NCI-H524 treated with DMSO at 0.1 percent for 48 hours (cell line): Measurements from ENCODE around the gene ZNF516.

Source experiments
- DNase-seq: peaks from one replicate; lab custom pipeline; 2025; lab: John Stamatoyannopoulos, UW

ZNF516 gene

DNA sequence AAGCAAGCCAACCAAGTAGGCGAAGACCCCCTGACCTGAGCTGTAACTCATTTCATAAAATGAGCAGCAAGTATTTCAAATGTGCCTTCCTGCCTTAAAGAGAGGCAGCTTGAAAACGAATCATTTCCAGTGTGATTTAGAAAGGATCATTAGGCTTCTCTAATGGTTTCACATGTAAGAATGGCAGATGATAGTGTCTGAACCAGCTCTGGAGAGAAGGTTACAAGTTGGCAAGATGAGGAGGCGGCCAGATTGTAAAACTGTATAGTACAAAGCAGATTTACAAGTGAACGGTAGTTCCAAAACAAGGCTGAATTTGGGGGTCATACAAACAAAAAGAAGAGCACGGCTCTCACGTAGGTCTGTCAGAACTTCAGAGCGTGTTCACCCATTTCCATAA is 132.4 kb downstream of the ZNF516 start:
- no peak for DNase-seq

DNA sequence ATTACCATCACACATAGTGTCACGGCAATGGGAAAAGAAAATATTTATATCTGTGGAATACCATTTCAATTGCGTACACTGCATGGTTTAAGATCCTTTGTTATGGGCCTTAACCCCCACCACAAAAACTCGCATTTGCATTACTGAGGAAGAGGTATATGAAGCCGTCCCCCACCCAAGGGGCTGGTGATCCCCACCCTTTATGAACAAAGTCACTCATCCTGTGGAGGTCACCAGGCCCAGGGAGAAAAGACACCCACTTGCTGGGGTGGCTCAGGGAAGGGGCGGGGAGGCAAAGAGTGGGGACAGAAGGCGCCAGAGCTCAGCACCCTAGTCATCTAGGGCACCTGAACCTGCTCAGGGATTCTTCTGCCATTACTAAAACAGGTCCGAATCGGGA is 133.8 kb downstream of the ZNF516 start:
- DNase-seq, result no peak

DNA sequence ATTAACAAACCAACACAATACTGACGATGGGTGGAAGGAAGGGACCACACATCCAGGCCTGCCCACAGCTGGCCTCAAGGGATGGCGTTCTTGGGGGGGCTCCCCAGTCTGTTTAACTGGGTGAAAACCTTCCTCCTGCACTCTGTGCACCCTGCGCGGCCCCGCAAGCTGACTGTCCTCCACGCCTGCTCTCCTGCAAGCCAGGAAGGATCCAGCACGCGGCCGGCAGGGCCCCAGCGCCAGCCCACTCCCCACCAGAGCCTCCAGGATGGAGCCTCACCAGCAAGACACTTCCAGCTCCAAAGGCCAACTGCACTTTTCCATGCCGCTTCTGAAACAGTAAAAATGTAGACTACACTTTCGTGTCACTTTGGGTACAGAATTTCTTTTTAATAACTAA is 135.1 kb downstream of the ZNF516 start:
- no peak for DNase-seq

DNA sequence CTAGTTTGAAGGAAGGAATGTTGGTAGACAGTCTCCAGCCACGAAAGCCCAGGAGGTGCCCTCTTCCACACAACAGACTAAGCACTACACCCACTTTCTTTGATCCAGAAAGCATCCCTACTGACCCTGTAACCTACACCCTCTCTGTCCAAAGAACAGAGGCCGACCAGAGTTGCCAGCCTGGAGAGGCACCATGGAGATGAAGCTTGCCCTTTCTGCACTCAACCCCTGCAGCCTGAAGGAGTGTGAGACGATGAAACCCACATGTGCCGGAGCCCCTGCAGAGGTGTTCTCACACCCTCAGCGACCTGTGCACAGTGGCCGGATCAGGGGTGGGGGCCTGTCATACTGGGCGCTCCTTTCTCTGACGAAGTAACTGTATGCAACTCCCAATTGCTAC is 136.3 kb downstream of the ZNF516 start:
- no peak for DNase-seq

DNA sequence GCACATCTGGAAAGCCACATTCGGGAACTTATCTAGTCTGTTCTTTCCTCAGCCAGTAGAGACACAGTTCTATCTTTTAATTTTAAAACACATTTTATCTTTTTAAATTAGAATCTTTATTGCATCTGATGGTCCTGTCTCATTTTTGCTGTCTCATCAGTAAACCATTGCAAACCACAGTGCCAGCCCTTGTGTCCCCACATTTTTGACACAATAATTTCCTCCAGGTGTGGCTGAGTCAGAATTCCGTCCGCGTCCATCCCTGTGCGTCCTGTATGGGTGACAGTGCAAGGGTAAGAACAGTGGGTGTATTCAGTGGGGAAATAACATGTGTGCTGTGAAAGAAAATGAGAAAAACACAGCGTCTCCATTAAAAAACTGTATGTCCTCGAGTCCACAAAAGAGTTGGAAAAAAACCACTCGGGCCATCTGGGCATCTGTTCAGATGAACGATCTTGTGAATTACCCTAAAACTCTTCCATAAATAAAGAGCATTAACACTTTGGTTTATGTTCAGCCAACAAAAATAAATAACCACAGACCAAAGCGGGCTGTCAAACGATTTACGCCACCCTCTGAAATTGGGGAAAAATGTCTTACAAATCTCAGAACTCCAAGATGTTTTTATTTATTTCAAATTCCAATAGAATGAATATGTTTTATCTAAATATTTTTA is 137.3 kb downstream of the ZNF516 start:
- no peak for DNase-seq

DNA sequence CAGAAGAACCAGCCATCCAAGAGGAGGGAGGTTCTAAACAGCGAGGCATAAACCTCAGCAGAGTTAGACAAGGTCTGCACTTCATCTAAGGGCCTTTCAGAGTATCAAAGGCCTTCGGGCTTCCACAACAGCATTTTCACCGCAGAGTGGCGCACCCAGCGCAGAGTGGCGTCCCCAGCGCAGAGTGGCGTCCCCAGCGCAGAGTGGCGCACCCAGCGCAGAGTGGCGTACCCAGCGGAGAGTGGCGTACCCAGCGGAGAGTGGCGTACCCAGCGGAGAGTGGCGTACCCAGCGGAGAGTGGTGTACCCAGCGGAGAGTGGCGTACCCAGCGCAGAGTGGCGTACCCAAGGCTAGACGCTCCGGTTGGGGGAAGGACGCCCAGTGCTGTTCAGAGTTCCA is 137.9 kb downstream of the ZNF516 start:
- no peak for DNase-seq

DNA sequence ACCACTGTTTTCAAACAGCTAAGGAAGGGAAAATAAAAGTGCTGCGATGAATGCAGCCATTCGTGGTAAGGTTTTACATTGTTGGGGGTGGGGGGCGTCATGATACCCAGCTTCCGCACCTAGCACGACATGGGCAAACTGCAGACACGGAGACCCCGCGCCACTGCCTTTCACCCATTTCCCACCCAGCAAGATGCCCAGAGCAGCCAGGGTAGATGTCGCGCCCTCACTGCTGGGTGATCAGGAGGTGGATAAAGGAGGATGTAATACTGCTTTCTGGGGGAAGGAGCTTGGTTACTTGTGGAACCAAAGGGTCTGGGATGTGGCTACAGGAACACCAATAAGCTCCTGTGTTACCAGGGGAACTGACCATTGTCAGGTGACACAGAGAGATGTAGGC is 138.4 kb downstream of the ZNF516 start:
- no peak for DNase-seq

DNA sequence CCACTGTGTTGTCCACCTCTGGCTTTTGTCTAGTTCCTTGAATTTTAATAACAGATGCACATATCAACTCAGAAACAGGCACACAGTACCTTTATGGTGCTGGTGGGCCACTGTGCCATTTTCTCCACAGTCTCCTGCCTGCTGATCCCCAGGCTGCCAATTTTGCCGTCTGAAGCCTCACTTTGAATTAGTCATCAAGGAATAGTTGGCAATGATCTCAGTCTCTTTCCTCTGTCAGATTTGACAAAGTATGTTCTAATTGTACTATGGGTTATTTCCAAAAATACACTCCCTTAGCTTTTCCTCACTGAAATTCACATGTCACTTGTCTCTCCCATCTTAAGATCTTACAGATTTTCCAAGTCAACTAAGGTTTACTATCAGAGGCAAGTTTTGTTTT is 140.7 kb downstream of the ZNF516 start:
- no peak for DNase-seq

DNA sequence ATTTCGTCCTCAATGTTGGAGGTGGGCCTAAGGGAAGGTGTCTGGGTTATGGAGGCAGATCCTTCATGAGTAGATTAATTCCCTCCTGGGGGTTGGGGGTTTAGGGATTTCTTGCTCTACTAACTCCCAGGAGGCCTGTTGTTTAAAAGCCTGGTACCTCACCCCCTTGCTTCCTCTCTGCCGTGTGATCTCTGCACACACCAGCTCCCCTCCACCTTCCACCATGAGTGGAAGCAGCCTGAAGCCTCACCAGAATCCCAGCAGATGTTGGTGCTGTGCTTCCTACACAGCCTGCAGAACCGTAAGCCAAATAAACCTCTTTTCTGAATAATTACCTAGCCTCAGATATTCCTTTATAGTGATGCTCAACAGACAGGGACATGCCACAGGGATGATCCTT is 141.5 kb downstream of the ZNF516 start:
- no peak for DNase-seq

DNA sequence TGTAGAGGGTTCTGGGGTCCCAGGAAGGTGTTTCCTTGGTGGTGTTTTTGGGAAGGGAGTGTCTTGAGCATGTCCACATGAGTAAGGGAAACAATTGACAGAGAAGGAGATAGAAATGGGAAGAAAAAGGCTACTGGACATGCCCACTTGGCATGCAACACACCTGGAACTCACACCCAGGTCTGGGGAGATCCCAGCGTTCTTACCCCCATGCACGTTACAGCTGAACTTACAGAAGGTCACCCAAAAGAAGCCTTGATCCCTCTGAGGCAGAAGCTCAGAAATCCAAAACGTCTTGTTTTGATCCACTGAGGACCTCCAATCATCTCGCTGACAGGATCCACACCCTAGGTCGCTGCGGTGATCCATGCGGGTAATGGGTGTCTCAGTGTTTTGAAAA is 142.0 kb downstream of the ZNF516 start:
- no peak for DNase-seq

DNA sequence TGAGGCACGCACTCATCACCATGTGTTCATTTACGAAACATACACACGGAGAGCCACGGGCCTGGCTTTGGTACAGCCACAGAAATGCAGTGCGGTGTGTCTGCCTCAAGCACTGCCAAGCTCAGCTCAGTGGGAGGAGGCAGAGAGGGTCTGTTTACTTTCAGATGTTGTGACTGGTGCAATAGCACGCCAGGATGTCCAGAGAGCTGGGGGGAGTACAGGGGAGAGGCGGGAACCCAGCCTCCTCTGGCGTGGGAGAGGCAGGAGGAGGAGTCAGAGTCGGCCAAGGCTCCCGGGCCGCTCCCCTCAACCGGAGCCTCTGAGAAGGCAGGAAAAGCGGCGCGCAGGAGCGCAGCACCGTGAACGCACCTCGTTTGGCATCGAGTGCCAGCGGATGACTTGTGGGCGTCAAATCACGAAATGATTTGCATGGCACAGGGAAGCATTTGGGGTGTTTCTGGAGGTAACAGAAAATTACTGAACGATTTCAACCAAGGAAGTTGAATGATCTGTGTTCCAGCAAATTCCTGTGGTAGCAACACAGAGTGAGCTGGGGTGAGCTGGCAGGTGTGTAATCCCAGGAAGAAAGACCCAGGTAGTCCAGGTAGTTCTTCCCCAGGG is 143.0 kb downstream of the ZNF516 start:
- no peak for DNase-seq

DNA sequence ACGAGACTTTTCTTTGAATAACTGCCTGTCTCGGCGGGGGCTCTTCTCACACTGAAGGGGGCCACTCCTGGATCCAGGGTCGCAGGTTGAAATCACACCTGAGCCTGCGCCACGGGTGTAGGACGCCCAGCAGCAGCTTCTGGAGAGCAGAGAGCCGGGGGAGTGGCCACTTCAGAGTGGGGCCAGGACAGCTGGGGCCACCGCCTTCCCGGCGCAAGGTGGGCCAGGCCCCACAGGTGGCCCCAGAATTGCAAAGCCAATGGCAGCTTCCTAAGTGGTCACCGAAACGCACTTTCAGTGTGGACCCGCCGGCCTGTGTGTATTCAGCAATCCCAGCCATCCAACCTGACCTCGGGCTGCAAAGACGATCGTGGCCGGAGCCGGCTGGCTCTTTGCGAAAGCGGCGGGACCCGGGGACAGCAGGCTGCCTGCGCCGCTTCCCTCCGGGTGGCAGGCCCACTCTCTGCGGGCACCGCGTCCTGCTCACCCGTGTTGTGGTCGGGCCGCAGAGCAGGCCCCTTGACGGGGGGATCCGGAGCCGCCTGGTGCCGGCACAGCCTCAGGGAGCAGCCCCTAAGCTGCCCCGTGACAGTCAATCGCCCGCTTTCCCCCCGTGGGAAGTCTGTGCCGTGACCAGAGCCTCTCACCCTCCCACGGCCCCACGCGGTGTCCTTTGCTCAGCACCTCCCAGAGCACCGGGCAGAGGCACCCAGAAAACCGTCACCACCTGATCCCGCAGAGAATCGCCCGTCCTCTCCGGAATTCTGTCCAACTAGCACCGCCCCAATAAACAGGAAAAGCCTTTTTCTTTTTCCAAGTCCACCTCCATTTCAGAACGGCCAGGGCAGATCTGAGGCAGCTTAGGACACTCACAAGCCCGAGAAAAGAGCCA is 144.7 kb downstream of the ZNF516 start:
- DNase-seq, result no peak

DNA sequence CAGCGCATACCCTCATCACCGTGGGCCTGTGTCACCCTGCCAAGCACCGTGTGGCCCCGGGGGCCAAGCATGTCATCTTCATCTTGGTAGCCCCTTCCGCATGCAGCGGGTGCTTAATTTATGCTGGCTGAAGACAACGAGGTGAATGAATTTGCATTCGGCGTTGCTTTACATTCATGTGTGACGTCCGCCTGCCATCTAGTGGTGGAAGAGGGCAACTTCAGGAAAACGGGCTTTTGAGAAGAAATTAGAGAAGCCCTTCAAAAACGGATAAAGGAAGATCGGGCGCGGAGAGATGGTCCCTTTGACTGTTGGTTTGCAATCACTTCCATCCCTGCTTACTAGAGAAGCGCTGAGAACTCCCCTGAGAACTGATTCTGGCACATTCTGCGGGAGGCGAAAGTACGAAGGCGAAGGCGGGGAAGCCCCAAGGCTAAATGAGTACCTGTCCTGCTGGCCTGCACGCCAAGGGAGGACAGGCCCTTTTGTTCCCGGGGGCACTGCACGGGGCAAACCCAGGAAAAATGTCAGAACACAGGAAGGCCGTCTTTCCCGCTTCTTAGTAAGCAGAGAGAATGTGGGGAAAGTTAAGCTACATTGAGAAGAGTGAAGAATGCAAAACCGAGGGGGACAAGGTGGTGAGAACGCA is 145.9 kb downstream of the ZNF516 start:
- DNase-seq, result peak; percentile 19

DNA sequence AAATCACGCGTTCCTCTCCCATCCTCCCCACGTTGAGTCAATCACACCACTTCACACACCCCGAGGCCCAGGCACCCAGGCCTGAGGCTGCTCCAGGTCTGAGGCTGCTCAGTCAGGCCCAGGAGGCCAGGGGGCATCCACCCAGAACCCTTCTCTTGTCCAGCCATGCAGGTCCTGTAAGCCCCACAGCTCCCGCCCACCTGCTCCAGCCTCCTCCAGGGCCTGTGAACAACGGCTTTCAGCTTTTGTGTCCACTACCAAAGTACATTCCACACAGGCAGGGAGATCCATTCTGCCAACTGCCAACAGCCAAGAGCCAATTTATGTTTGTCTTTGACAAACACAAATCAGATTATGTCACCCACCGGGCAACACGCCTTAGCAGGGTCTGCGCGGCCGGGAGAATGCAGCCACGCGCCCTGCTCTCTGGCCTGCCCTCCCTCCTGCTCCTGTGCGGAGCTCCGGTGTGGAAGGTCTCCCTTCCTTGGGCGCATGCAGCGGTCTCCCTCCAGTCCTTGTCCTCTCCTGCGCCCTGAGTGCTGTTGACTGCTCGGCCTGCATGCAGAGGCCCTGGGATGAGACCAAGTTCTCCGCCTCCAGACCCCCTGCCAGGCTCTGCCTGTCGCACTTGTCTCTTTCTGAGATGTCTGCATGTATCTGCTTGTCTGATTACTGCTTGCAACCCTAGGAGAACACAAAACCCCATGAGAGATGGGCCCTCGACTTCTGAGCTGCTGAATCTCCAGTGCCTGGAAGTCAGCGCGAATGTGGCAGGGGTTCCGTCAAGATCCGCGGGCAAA is 146.6 kb downstream of the ZNF516 start:
- DNase-seq, result no peak

DNA sequence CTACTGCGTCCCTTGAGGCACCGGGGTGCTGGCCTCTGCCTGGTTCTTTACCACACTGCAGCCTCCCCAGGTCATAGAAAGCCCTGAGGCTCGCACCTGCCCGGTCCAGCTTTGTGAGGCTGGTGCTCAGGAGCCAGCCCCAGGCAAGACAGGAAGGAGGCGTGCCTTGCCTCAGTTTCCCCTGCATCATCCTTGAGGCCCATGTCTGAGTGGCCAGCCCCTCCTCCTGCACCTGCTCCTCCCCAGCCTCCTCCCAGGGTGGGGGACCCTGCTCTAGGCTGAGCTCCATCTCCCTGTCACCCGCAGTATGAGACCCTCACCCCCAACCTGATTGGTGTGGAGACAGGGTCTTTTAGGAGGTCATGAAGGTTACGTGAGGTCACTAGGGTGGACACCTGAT is 147.7 kb downstream of the ZNF516 start:
- no peak for DNase-seq

DNA sequence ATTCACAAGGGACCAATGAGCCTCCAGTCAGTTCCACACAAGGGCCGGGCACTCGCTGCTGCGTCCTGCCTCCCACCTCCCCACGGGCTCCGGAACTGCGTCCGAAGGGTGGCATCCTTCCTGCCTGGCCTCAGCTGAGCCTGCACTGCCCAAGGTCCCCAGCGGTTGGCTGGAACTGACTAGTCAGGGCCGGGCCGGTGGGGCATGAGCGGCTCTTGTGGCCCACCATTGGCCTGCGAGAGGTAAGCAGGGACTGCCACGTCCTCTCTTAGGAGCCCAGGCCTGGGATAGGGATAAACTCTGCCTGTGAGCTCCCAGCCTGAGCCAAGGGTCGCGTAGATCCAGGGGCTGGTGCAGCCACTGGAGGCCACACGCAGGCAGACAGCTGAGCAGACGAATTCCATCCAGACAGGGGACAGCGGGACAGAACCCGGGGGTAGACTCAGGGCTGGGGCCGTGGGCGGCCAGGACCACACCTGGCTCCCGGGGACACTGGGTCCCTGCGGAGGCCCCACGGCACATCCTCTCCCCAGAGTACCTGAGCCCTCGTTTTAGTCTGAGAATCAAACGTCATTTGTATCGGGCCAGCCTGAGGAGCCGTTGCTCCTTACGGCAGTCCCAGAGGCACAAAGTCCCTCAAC is 148.4 kb downstream of the ZNF516 start:
- no peak for DNase-seq

DNA sequence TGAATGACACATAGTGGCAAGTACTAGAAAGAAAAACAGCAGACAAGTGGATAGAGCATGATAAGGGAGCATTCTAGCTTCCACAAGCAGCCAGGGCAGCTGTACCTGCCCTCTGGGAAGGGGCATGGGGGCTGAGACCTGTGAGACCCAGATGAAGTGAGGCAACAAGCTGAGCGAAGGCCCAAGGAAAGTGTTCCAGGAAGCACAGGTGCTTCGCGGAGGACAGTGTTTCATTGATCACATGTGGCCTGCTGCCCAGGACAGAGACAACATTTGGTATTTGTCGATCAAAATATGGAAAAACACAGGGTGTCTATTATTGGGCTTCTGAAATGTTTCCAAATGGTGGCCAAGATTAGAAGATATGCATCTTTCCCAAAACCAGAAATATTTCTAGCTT is 149.1 kb downstream of the ZNF516 start:
- no peak for DNase-seq

DNA sequence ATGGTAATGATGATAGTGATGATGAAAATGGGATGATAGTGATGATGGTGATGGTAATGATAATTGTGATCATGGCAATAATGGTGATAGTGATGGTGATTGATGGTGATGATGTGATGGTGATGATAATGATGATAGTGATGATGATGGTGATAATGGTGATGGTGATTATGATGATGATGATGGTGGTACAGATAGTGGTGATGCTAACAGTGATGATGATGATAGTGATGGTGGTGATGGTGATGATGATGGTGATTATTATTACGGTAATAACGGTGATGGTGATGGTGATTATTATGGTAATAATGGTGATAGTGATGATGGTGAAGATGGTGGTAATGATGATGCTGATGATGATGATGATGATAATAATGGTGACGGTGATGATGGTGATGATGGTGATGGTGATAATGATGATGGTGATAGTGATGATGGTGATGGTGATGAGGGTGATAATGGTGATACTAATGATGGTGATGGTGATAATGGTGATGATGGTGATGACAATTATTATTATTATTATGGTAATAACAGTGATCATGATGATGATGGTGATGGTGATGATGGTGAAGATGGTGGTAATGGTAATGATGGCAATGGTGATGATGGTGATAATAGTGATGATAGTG is 151.0 kb downstream of the ZNF516 start:
- no peak for DNase-seq

DNA sequence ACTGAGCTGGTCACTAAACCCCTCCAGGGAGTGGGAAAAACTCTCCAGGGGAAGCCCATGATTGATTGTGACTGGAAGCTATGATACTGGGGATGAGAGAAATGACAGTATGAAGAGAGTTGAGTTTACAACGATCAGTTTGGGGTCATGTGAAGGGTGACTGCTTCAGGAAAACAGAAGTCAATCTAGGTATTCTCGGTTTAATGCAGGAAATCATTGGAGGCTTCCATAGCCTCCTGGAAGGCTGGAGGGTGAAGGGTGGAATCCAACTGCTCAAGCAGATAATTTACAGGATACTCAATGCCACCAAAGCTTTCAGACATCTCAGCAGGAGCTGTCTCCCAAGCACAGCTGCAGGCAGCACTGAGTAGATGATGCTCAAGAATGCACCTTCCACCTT is 154.6 kb downstream of the ZNF516 start:
- no peak for DNase-seq

DNA sequence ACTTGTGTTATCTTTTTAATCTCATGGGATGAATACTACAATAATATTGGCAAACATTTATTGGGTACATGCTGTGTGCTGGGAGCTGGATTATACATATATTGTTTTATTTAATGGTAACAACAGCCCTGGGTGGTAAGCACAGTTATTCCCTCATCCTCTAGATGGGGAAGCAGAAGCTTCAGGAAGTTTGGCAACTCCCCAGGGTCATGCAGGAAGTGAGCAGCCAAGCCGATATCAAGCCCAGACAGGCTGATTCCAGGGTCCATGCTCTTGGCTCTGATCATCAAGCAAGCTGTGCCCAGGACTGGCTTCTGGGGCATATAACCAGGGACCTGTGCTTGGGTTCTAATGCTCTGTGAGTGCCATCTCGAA is 155.8 kb downstream of the ZNF516 start:
- DNase-seq, result no peak
